ENCODE measurements around the gene CLDN34.

- no peak for TF ChIP-seq POLR2A (IDR thresholded peaks at IDR 0.05)
- TF ChIP-seq CTCF (IDR thresholded peaks at IDR 0.05): no peak
- TF ChIP-seq POLR2AphosphoS5 (IDR thresholded peaks at IDR 0.05): no peak
These were observed 37.8 kb downstream of the CLDN34 start for GRCh38 chrX:10004832-10005475.

Data from gastroesophageal sphincter (tissue), 3 donors.